KOPT-K1 (cell line): Measurements from ENCODE around the gene KCTD14.
"Not testable (repeated sequence)": the region's sequence is repeated elsewhere in the genome, so short reads cannot be mapped to it uniquely, and the experiment has no call there.

Experiments used
- H3K27ac ChIP-seq: fragments of 200-600 bp; sonication (generic); 2 replicates; pipeline ENCODE4 v1.5.1; 2016; ENCODE audit warnings: antibody characterized with exemption, mild to moderate bottlenecking, low read depth, low read length; ENCODE audit not compliant: poor library complexity, severe bottlenecking
- H3K36me3 ChIP-seq: fragments of 200-600 bp; sonication (generic); 2 replicates; pipeline ENCODE4 v1.5.1; 2017; ENCODE audit warnings: antibody characterized with exemption, mild to moderate bottlenecking, low read length, moderate library complexity; ENCODE audit not compliant: insufficient read depth
- H3K9me3 ChIP-seq: fragments of 200-600 bp; sonication (generic); 2 replicates; pipeline ENCODE4 v1.5.1; 2017; ENCODE audit warnings: antibody characterized with exemption, low read length, mild to moderate bottlenecking; ENCODE audit not compliant: insufficient read depth, poor library complexity, severe bottlenecking

Gene KCTD14

DNA sequence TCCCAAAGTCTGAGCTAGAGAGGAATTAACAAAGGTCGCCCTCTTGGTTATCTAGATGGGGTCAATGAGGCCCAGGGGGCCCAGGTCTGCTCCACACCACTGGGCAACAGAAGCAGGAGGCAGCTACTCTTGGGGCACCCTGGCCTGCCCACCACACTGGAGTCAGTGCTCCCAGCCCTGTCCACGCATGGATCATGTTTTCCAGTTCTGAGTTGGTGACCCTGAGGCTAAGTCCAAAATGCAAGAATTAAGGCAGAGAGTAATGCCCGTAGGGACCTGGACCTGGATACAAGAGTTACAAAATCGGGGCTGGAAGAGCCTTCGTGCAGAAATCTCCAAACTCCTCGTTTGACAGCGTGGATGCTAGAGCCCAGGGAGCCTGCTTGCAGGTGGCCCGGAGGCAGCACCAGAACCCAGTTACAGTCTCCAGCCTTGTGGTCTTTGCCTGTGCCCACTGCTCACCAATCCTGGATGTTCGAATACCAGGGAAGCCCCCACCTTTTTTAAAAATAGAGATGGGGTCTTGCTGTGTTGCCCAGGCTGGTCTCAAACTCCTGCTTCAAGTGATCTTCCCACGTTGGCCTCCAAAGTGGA lies 34.5 kb upstream of the KCTD14 start:
- no peaks in the 10 kb centered on the region for H3K36me3 ChIP-seq
- H3K27ac ChIP-seq: no peak overlapping the region
- H3K9me3 ChIP-seq: no peaks in the 10 kb centered on the region

DNA sequence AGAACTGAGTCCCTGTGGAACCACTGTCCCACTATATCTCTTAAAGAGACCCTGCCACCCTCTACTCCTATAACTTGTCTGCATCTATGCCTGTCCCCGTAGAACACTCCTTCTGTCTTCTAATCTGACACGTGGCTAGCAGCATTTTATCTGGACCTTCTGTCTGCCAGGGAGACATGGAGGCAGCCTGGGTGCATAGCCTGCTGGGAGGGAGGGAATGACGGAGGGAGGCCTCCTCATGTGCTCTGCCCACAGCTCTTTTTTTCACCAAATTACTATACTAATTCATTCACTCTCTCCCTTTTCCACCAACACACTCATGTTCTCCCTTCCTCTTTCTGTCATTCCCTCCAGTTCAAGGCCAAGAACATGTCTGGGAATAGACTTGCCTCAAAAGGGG lies 33.0 kb upstream of the KCTD14 start:
- H3K27ac ChIP-seq: no peak overlapping the region
- H3K9me3 ChIP-seq: no peaks in the 10 kb centered on the region
- H3K36me3 ChIP-seq: no peaks in the 10 kb centered on the region

DNA sequence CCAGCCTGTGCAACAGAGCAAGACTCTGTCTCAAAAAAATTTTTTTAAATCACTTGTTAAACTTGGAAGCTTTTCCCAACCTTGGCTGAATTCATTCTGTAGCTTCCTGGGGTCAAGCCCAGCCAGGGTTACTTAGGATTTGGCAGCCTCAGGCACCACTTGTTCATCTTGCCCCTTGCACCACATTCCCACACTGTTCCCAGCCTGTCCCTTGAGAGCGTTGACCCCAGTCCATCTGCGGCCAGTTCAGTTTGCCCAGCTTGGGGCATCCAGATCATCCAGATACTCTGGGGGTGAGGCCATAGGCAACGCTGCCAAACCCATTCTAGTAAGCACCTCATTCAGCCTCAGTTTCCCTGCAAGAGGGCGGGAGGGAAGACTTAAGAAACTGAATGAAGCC lies 31.9 kb upstream of the KCTD14 start:
- Histone ChIP-seq H3K9me3 (no peaks in the 10 kb centered on the region), H3K27ac (no peak overlapping the region), H3K36me3 (no peaks in the 10 kb centered on the region)

DNA sequence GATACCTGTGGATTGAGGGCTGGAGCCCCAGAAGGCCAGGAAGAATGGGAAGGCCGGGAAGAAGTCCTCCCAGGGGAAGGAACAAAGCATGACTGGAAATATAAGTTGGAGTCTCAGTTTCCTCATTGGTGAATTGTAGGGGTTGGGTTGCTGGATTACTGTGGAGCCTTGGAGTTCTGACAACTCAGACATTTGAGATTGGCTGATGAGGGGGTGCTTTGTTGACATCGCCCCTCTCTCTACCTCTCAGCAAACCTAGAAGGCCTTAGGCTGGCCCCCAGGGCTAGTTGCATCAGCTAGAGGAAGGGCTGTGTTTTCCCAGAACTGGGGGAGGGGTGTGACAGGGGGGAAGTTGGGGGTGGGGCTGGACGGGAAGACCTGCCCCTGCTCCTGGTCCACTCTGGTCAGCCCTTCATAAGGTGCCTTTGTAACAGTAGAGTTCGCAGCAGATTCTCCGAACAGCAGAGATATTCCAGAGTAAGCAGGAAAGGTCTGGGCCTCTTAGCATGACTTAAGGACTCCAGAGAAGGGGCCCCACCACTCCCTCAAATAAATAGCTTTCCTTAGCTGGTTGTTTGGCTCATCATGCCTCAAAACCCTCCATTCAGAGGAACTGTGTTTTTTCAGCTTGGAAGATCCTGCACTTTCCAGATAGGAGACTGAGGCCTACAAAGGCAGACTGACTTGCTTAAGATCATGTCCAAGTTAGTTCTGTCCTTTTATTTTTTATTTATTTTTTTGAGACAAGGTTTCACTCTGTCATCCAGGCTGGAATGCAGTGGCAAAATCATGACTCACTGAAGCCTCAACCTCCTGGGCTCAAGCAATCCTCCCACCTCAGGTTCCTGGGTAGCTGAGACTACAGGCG lies 28.1 kb upstream of the KCTD14 start:
- Histone ChIP-seq H3K9me3 (no peaks in the 10 kb centered on the region), H3K36me3 (no peaks in the 10 kb centered on the region), H3K27ac (no peak overlapping the region)

DNA sequence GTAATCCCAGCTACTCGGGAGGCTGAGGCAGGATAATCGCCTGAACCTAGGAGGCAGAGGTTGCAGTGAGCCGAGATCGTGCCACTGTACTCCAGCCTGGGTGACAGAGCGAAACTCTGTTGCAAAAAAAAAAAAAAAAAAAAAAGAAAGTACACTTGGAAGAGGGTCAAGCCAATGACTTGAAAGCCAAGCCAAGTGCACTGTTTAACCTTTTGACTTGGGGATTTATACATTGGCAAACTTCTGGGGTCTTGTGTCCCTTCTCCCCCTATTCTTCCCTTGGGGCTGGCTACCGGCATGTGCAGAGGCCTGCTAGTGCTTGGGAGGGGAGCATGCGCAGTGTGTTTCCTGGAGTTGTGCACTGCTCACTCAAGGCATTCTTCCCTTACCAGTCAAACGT lies 26.3 kb upstream of the KCTD14 start:
- Histone ChIP-seq H3K9me3 (no peaks in the 10 kb centered on the region), H3K27ac (no peak overlapping the region)

DNA sequence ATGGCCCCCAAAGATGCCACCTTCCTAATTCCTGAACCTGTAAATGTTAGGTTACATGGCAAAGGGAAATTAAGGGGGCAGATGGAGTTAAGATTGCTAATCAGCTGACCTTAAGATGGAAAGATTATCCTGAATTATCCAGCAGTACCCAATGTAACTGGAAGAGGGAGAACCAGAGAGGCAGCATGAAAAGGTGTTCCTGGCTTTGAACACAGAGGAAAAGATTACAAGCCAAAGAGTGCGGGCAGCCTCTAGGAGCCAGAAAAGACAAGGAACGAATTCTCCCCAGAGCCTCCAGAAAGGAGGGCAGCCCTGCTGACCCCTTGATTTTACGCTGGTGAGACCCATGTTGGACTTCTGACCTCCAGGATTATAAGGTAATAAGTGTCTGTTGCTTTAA lies 25.5 kb upstream of the KCTD14 start:
- Histone ChIP-seq H3K9me3 (no peaks in the 10 kb centered on the region), H3K27ac (no peak overlapping the region)

More for the DNA sequence above, 26.3 kb upstream of the KCTD14 start:
- H3K36me3 ChIP-seq: no peaks in the 10 kb centered on the region

DNA sequence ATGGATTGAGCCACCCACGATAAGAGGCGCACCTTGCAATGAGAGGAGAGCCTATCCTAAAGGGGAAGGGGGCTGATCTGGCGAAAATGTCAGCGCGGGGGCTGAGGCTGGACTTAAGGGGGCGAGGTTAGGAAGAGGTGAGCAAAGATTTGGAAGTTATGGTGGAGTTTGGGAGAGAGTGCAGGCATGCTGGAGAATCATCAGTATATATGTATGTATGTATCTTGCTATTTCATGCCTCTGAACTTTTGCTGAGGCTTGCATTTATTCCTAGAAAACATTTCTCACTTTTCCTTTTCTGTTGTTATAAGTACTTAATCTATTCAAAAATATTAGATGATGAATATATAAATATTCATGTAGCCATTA lies 23.4 kb upstream of the KCTD14 start:
- Histone ChIP-seq H3K9me3 (no peaks in the 10 kb centered on the region), H3K27ac (no peak overlapping the region), H3K36me3 (no peaks in the 10 kb centered on the region)

More for the DNA sequence above, 25.5 kb upstream of the KCTD14 start:
- no peaks in the 10 kb centered on the region for H3K36me3 ChIP-seq

DNA sequence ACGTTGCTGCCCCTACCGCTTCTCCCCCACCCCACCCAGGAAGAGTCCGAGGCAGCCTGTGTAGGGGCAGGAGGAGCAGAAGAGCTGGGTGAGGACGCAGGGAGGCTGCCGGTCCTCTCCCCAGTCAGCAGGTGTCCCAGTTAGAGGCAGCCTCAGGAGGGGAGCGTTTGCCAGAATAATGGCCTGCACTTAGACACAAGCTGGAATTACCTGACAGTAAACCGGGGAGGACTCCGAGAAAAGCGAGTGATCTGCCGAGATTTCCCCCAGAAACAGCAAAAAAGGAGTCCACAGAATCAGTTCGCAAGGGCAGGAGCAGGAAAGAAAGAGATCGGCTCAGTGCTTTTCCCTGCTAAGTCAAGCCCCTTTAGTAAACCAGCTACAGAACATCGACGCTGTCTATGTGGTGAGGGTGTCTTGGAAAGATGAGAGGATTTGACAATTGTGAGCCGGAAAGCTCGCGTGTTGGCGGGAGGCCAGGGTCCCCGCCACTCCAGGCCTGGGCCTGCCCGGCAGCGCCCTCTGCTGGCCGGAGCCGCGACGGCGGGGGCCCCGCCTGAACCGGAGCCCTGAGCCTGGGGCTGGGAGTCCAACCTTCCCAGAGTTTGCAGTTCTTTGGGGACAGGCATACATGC lies 22.9 kb upstream of the KCTD14 start:
- Histone ChIP-seq H3K9me3 (no peaks in the 10 kb centered on the region), H3K27ac (peak overlapping the region; percentile 13), H3K36me3 (no peaks in the 10 kb centered on the region)

DNA sequence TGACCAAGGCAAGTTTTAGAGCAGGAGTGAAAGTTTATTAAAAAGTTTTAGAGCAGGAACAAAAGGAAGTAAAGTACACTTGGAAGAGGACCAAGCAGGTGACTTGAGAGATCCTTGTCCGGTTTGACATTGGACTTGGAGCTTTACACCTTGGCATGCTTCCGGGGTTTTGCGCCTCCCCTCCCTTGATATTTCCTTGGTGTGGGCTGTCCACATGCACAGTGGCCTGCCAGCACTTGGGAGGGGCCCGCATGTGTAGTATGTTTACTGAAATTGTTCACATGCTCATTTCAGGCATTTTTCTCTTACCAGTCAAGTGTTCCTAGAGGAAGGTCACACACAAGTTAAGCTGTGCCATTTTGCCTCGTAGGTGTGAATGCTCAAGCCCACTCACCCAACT lies 21.6 kb upstream of the KCTD14 start:
- Histone ChIP-seq H3K27ac (no peak overlapping the region), H3K36me3 (no peaks in the 10 kb centered on the region), H3K9me3 (no peaks in the 10 kb centered on the region)

DNA sequence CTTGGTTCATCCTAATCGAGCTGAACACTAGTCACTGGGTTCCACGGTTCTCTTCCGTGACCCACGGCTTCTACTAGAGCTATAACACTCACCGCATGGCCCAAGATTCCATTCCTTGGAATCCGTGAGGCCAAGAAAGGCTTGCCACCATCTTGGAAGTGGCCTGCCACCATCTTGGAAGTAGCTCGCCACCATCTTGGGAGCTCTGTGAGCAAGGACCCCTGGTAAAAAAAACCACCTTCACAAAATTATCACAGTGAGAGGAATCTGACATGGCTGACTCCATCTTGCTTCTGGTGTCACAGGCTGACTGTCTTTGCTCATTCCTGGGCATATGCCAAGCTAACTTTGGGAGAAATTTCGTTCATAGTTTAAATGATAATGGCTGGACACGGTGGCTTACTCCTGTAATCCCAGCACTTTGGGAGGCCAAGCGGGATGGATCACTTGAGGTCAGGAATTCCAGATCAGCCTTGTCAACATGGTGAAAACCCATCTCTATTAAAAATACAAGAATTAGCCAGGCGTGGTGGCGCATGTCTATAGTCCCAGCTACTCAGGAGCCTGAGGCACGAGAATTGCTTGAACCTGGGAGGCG lies 18.9 kb upstream of the KCTD14 start:
- no peaks in the 10 kb centered on the region for H3K36me3 ChIP-seq
- no peaks in the 10 kb centered on the region for H3K9me3 ChIP-seq
- no peak overlapping the region for H3K27ac ChIP-seq

DNA sequence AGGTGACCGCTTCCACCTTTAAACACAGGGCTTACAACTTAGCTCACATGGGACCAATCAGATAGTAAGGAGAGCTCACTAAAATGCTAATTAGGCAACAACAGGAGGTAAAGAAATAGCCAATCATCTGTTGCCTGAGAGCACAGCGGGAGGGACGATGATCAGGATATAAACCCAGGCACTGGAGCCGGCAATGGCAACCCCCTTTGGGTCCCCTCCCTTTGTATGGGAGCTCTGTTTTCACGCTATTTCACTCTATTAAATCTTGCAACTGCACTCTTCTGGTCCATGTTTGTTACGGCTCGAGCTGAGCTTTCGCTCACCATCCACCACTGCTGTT lies 18.3 kb upstream of the KCTD14 start:
- not testable (repeated sequence) for H3K27ac ChIP-seq, H3K9me3 ChIP-seq

DNA sequence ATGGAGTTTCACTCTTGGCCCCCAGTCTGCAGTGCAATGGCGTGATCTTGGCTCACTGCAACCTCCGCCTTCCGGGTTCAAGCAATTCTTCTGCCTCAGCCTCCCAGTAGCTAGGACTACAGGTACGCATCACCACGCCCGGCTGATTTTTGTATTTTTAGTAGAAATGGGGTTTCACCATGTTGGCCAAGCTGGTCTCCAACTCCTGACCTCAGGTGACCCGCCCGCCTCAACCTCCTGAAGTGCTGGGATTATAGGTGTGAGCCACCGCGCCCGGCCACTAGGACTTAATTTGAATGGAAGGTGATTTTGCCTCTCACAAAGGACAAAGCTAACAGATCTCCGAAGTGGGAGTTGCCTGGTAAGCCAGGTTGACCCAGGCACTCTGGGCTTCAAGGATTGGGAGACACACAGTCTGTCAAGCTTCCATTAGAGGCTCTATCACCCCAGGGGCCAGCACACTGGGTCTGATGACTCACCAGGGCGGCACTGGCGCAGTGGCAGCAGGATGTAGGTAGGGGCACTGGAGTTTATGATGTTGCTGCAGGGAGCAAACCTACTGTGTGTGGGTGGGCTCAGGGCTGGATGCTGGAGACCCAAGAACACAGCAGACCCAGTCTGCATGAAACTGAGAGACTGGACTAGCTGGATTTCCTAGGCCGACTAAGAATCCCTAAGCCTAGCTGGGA lies 17.8 kb upstream of the KCTD14 start:
- H3K9me3 ChIP-seq: no peaks in the 10 kb centered on the region
- H3K27ac ChIP-seq: no peak overlapping the region
- H3K36me3 ChIP-seq: no peaks in the 10 kb centered on the region

More for the DNA sequence above, 18.3 kb upstream of the KCTD14 start:
- not testable (repeated sequence) for H3K36me3 ChIP-seq

DNA sequence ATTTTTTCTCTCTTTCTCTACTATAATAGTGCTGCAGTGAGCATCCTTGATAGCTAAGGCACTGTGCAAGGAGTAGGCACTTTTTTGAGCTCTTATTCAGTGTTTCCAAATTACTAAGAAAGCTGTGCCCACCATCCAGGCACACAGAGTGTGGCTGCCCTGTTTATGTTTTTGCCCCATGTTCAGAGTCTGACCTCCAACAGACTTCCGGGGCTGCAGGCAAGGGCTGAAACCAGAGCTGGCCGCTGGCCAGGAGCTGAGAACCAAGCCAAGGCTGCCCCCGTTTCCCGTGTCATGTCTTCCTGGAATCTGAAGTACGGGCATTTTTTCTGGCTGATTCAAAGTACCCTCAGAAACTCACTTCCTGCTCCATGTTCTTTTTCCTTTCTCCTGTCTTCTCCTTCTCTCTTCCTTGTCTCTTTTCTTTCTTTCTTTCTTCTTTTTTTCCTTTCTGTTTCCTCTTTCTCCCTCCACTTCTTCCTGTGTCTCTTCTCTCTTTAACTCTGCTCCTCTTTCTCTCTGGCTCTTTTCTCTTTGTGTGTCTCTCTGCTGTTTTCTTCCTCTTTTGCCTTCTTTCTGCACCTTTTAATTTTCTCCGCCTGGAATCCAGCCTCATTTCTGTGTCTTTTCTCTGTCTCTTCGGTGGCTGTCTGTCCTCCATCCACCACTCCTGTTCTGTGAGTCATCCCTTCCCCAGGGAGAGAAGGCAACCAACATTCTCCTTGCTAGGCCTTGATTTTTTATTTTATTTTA lies 17.0 kb upstream of the KCTD14 start:
- Histone ChIP-seq H3K27ac (no peak overlapping the region), H3K9me3 (no peaks in the 10 kb centered on the region), H3K36me3 (no peaks in the 10 kb centered on the region)

DNA sequence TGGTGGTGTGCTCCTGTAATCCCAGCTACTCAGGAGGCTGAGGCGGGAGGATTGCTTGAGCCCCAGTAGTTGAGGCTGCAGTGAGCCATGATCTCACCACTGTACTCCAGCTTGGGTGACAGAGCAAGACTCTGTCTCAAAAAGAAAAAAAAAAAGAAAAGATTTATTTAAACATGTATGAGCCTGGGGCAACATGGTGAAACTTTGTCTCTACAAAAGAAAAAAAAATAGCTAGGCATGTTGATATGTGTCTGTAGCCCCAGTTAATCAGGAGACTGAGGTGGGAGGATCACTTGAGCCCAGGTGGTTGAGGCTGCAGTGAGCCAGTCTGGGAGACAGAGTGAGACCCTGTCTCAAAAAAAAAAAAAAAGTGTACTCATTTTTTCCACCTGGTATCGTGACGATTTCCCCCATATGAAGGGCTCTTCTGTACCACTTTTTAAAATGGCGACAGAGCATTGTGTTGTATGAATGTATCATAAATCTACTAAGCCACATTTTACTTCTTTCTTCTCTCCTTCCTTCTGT lies 16.4 kb upstream of the KCTD14 start:
- no peaks in the 10 kb centered on the region for H3K9me3 ChIP-seq
- no peak overlapping the region for H3K27ac ChIP-seq
- H3K36me3 ChIP-seq: no peaks in the 10 kb centered on the region
